Body of pancreas (tissue), 4 donors: ENCODE data around the gene DUSP14.
"Not testable (repeated sequence)": the region's sequence is repeated elsewhere in the genome, so short reads cannot be mapped to it uniquely, and the experiment has no call there.

Source experiments
- CTCF ChIP-seq, 7 experiments: fragments of 450-650 bp in 4 of 7; fragments of 200-600 bp in 3 of 7; sonication (generic) in 3 of 7; IDR thresholded peaks; one replicate each; pipeline ENCODE4 v1.5.1; 2016 to 2019; ENCODE audit warnings: antibody characterized with exemption in 7 of 7
- POLR2A ChIP-seq, 3 donors: fragments of 450-650 bp; IDR thresholded peaks; one replicate each; pipeline ENCODE4 v1.6.1; 2016; ENCODE audit warnings: antibody characterized with exemption in 3 of 3, mild to moderate bottlenecking in 2 of 3

- not testable (repeated sequence) for TF ChIP-seq POLR2A, CTCF (IDR thresholded peaks at IDR 0.05)
Measured at GRCh38 chr17:37441369-37442014, 48.2 kb upstream of the DUSP14 start.
